Gastroesophageal sphincter (tissue), 4 donors: ENCODE data around the gene PLEKHG2. TPM values are rescaled to one million over a fixed set of nuclear protein-coding genes. Genes with fewer than 3 reads are reported as not detected.
A peak's percentile ranks its signal among the peaks of the same experiment; 100 is the strongest.

Experiments used
- ATAC-seq: fragments of 150-250 bp; one replicate; pipeline ENCODE4 v1.9.1; 2016; ENCODE audit warnings: mild to moderate bottlenecking, moderate library complexity
- H3K27ac ChIP-seq, 4 donors: fragments of 200-600 bp; sonication (generic) in 3 of 4; 1 replicate in 3 of 4; 2 replicates in 1 of 4; pipeline ENCODE4 v1.5.1; 2016 to 2019
- H3K27me3 ChIP-seq: fragments of 200-600 bp; sonication (generic); one replicate; pipeline ENCODE4 v1.5.1; 2019
- H3K36me3 ChIP-seq, 2 donors: fragments of 200-600 bp; sonication (generic); one replicate each; pipeline ENCODE4 v1.5.1; 2019; ENCODE audit warnings: control low read depth in 1 of 2
- H3K4me1 ChIP-seq, 3 donors: fragments of 200-600 bp; sonication (generic); 1 replicate in 2 of 3; 2 replicates in 1 of 3; pipeline ENCODE4 v1.5.1; 2016 to 2019; ENCODE audit warnings: control low read depth in 2 of 3
- H3K4me3 ChIP-seq, 2 donors: fragments of 200-600 bp; sonication (generic); one replicate each; pipeline ENCODE4 v1.5.1; 2019; ENCODE audit warnings: mild to moderate bottlenecking in 1 of 2, moderate library complexity in 1 of 2
- H3K9me3 ChIP-seq, 3 donors: fragments of 200-600 bp; sonication (generic); one replicate each; pipeline ENCODE4 v1.5.1; 2017 to 2019; ENCODE audit warnings: control low read depth in 2 of 3
- CTCF ChIP-seq, 4 experiments: fragments of 200-600 bp in 2 of 4; fragments of 450-650 bp in 2 of 4; sonication (generic) in 1 of 4; IDR thresholded peaks; one replicate each; pipeline ENCODE4 v1.5.1; 2017 to 2019; ENCODE audit warnings: antibody characterized with exemption in 4 of 4, mild to moderate bottlenecking in 2 of 4, moderate library complexity in 2 of 4
- EP300 ChIP-seq: sonication (generic); formaldehyde crosslinking; IDR thresholded peaks from one replicate; pipeline ENCODE4 v1.6.1; 2017; ENCODE audit warnings: antibody characterized with exemption, mild to moderate bottlenecking
- POLR2A ChIP-seq, 2 donors: fragments of 450-650 bp; IDR thresholded peaks; one replicate each; pipeline ENCODE4 v1.6.1; 2017; ENCODE audit warnings: antibody characterized with exemption in 2 of 2, mild to moderate bottlenecking in 2 of 2, moderate library complexity in 1 of 2
- POLR2AphosphoS5 ChIP-seq: sonication (generic); formaldehyde crosslinking; IDR thresholded peaks from one replicate; pipeline ENCODE4 v1.6.1; 2017; ENCODE audit warnings: antibody characterized with exemption
- WGBS, 2 donors: methylation state at CpG; one replicate each; pipeline ENCODE4 v1.1.5; 2018; ENCODE audit warnings: low coverage in 1 of 2; 5-methylcytosine and 5-hydroxymethylcytosine counted together
- total RNA-seq, 4 donors: library from RNA; depleted of rRNA; stranded (reverse); fragments of >200 nt; gene quantifications; one replicate each; pipeline ENCODE4 v1.1.0, GENCODE V29; 2016

PLEKHG2 gene
- total RNA-seq, 4 donors from 2014 or later, result 19.5 to 35.3 (median 23.4) TPM

GRCh38 chr19:39397360-39398296 is 14.8 kb upstream of the PLEKHG2 start:
- TF ChIP-seq CTCF (IDR thresholded peaks at IDR 0.05) (peak in 3 of 4 experiments; percentile 96 to 99 (median 99)), POLR2A (IDR thresholded peaks at IDR 0.05) (no peak), EP300 (no peak), POLR2AphosphoS5 (peak; percentile 24)
- Histone ChIP-seq H3K36me3 (peaks cover 0 to 57% of the 10 kb centered on the region in 2 donors), H3K9me3 (no peaks in the 10 kb centered on the region), H3K27ac (peak overlapping the region; percentile 87 to 99 (median 93)), H3K4me3 (peak overlapping the region in 1 of 2 donors; percentile 20), H3K4me1 (peaks cover 8 to 81% (median 20%) of the 10 kb centered on the region in 3 donors), H3K27me3 (no peaks in the 10 kb centered on the region)
- 26% methylated on average over 8 of the region's 17 CpGs; no CpG with 5 or more reads in 1 of the 2 donors for WGBS, 2 donors
- peak; percentile 75 for ATAC-seq

- Histone ChIP-seq H3K9me3 (no peaks in the 10 kb centered on the region), H3K27ac (peak overlapping the region; percentile 87 to 99 (median 93)), H3K4me1 (peaks cover 8 to 81% (median 20%) of the 10 kb centered on the region in 3 donors), H3K4me3 (peak overlapping the region in 1 of 2 donors; percentile 20), H3K36me3 (peaks cover 0 to 52% of the 10 kb centered on the region in 2 donors), H3K27me3 (no peaks in the 10 kb centered on the region)
- no peak for TF ChIP-seq POLR2AphosphoS5
- peak; percentile 27 for ATAC-seq
- no CpG with 5 or more reads among the region's 11 CpGs for WGBS, 2 donors
Measured at GRCh38 chr19:39398297-39398864, 14.1 kb upstream of the PLEKHG2 start.

- Histone ChIP-seq H3K27ac (peak overlapping the region in 3 of 4 donors; percentile 87 to 99 (median 99)), H3K4me1 (peaks cover 8 to 79% (median 25%) of the 10 kb centered on the region in 3 donors), H3K4me3 (no peak overlapping the region), H3K36me3 (peaks cover 0 to 39% of the 10 kb centered on the region in 2 donors), H3K9me3 (no peaks in the 10 kb centered on the region), H3K27me3 (no peaks in the 10 kb centered on the region)
- 100% methylated on average over 1 to 3 of the region's 4 CpGs for WGBS, 2 donors
- no peak for ATAC-seq
- TF ChIP-seq POLR2AphosphoS5, result no peak
- TF ChIP-seq EP300, result no peak
Measured at GRCh38 chr19:39399668-39400050, 12.8 kb upstream of the PLEKHG2 start.

GRCh38 chr19:39400061-39400460 is 12.4 kb upstream of the PLEKHG2 start:
- peaks cover 0 to 35% of the 10 kb centered on the region in 2 donors for H3K36me3 ChIP-seq
- H3K4me3 ChIP-seq, result no peak overlapping the region
- peaks cover 8 to 79% (median 29%) of the 10 kb centered on the region in 3 donors for H3K4me1 ChIP-seq
- ATAC-seq, result no peak
- WGBS, 2 donors, result 84 to 93% methylated on average over 3 to 4 of the region's 4 CpGs
- H3K27me3 ChIP-seq, result no peaks in the 10 kb centered on the region
- peak overlapping the region in 3 of 4 donors; percentile 87 to 99 (median 99) for H3K27ac ChIP-seq
- no peaks in the 10 kb centered on the region for H3K9me3 ChIP-seq
- TF ChIP-seq POLR2AphosphoS5, result no peak
- no peak for TF ChIP-seq POLR2A (IDR thresholded peaks at IDR 0.05)
- TF ChIP-seq CTCF (IDR thresholded peaks at IDR 0.05), result no peak
- no peak for TF ChIP-seq EP300

- 72% methylated on average over 3 of the region's 4 CpGs; no CpG with 5 or more reads in 1 of the 2 donors for WGBS, 2 donors
- peaks cover 8 to 83% (median 35%) of the 10 kb centered on the region in 3 donors for H3K4me1 ChIP-seq
- TF ChIP-seq EP300, result no peak
- TF ChIP-seq POLR2A (IDR thresholded peaks at IDR 0.05), result no peak
- TF ChIP-seq POLR2AphosphoS5, result no peak
- no peak for TF ChIP-seq CTCF (IDR thresholded peaks at IDR 0.05)
- peak overlapping the region; percentile 99 to 100 (median 99) for H3K27ac ChIP-seq
- ATAC-seq, result no peak
- H3K27me3 ChIP-seq, result no peaks in the 10 kb centered on the region
- H3K36me3 ChIP-seq, result peaks cover 0 to 25% of the 10 kb centered on the region in 2 donors
- no peaks in the 10 kb centered on the region for H3K9me3 ChIP-seq
- H3K4me3 ChIP-seq, result no peak overlapping the region
Measured at GRCh38 chr19:39401070-39401548, 11.4 kb upstream of the PLEKHG2 start.
